Measurements from ENCODE around the gene PVR.

The PVR gene

DNA sequence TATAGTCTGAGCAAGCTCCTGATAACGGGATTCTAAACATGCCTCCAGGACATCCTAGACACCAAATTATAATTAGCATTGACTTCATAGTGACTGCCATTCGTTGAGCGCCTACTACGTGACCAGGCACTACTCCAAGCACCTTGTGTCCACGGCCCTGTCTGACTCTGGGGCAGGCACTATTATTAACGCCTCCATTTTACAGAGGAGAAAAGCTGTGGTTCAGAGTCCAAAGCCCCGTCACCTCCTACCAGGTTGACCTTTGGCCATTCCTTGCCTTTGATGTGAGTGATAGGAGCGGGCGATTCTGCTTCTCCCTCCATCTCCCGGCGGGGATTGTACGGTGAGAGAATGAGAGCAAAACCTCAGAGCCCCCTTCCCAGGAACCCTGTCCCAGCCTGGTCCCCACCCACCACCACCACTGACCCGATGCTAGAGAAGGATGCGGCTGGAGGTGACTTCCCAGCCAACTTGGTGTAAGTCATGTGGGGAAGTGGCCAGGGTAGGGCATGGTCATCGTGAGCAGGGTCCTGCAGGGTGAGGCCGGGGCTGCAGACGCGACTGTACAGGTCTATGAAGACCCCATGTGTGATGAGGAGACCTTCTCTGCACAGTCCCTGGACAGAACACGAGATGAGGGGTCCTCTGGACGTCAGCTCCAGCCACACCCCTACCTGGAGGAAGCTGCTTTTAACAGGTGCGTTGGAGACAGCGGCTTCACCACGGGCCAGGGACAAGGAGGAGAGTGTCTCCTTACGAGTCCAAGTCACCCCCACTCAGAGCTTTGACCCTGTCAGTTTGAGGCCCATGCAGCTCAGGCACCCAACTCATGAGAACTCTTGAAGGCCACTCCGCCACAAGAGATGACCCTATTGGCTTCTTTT is 30.2 kb upstream of the PVR start, which contains the start of gene IGSF23:
Gene IGSF23, plus strand, starts transcription at position 269 of the 884 bp plus-strand sequence. Its CDS starts 83 bp downstream, at position 352.
- TF ChIP-seq, protein P1, sequence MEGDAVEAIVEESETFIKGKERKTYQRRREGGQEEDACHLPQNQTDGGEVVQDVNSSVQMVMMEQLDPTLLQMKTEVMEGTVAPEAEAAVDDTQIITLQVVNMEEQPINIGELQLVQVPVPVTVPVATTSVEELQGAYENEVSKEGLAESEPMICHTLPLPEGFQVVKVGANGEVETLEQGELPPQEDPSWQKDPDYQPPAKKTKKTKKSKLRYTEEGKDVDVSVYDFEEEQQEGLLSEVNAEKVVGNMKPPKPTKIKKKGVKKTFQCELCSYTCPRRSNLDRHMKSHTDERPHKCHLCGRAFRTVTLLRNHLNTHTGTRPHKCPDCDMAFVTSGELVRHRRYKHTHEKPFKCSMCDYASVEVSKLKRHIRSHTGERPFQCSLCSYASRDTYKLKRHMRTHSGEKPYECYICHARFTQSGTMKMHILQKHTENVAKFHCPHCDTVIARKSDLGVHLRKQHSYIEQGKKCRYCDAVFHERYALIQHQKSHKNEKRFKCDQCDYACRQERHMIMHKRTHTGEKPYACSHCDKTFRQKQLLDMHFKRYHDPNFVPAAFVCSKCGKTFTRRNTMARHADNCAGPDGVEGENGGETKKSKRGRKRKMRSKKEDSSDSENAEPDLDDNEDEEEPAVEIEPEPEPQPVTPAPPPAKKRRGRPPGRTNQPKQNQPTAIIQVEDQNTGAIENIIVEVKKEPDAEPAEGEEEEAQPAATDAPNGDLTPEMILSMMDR (IDR thresholded peaks at IDR 0.05): no peak

DNA sequence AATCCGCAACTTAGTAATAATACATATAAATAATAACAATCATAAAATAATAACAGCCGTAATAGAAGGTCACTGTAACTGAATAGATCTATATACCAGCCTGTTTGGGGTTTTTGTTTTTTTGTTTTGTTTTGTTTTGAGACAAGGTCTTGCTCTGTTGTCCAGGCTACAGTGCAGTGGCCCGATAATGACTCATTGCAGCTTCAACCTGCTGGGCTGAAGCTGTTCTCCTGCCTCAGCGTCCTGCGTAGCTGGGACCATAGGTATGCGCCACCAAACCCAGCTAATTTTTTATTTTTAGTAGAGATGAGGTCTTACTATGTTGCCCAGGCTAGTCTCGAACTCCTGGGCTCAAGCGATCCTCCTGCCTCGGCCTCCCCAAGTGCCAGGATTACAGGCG is 29.4 kb upstream of the PVR start:
- TF ChIP-seq, protein P1 (IDR thresholded peaks at IDR 0.05): no peak

DNA sequence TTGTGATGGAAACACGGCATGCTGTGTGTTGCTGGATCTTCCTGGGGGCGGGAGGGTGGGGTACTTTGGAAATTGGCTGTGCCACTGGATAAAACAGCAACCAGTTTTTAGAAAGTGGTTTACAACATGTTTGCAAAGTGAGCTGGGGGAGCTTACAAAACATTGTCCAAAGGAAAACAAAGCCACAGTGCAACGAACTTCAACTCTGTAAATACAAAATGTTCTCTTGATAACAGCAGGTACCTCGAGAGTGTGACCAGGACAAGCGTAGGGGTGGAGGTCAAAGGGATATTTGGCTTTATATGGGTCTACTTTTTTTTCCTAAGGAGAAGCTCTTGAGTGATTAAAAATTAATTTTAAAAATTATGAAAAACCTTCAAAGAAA is 27.9 kb upstream of the PVR start:
- TF ChIP-seq, protein P1 (IDR thresholded peaks at IDR 0.05): no peak

DNA sequence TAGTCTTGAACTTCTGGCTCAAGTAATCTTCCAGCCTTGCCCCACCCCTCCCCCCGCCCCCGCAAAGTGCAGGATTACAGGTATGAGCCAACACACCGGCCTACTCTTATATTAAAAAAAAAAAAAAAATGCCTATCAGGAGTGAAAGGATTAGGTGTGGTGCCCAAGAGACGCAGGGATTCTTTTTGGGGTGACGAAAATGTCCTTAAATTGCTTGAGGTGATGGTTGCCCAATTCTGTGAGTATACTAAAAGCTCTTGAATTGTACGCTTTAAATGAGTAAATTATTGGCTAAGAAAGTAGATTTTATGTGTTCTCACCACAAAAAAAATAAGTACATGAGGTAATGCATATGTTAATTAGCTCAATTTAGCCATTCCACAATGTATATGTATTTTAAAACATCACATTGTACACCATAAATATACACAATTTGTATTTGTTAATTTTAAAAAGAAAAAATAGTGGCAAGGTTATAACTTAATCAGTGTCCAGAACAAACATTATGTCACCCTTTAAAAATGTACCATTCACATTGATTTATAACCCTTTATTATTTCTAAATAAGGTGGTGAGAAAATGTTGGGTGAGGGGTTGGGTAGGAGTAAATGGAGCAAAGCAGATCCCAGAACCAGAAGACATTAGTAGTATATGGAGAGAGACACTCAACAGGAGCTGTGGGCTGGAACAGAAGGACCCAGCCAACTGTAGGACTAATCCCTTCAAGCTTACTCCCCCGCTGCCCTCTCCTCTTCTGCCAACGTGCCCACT is 26.4 kb upstream of the PVR start:
- TF ChIP-seq, protein P1 (IDR thresholded peaks at IDR 0.05): no peak

DNA sequence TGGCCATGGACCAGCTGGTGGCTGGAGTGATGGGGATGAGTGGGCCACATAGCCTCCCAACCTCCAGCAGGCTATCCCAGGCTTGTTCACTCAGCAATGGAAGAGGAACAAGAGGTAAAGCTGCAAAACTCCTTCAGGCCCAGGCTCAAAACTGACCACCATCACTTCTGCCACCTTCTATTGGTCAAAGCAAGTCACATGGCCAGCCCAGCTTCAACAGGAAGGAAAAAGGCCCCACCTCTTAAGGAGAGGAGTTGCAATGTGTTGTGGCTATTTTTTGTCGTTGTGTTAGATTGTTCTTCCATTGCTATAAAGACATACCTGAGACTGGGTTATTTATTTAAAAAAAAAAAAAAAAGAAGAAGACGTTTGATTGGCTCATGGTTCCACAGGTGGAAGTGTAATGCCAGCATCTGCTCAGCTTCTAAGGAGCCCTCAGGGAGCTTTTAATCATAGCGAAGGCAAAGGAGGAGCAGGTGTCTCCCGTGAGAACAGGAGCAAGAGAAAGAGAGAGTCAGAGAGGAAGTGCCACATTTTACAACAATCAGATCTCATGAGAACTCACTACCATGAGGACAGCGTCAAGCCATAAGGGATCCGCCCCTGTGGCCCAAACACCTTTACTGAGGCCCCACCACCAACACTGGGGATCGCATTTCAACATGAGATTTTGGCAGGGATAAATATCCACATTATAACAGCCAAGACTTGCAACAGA is 24.9 kb upstream of the PVR start:
- TF ChIP-seq, protein P1 (IDR thresholded peaks at IDR 0.05): no peak

DNA sequence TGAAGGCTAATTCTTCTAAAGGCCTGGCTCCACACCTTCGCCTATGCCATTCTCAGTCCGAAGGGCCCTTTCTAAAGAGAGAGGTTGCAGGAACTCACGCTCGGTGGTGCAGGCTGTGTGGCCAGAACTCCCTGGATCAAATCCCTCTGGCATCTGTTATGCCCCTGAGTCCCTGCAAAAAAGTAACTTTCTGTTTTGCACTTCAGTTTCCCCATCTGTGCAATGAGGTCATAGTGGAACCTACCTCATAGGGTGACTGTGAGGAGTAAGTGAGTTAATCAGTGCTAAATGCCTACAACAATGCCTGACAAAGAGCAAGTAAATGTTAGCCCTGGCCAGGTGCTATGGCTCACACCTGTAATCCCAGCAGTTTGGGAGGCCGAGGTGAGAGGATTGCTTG is 23.0 kb upstream of the PVR start:
- TF ChIP-seq, protein P1 (IDR thresholded peaks at IDR 0.05): no peak

DNA sequence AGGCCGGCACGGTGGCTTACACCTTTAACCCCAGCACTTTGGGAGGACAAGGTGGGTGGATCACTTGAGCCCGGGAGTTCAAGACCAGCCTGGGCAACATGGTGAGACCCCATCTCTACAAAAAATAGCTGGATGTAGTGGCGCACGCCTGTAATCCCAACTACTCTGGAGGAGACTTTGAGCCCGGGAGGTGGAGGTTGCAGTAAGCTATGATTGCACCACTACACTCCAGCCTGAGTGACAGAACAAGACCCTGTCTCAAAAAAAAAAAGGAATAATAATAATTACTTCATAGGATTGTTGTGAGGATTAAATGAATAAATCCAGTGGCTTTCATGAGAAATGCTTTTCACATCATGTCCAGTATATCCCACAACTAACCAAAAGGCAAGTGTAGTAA is 22.3 kb upstream of the PVR start:
- TF ChIP-seq, protein P1 (IDR thresholded peaks at IDR 0.05): no peak
